ENCODE measurements around the gene RACK1. TPM values are rescaled to one million over a fixed set of nuclear protein-coding genes. Genes with fewer than 3 reads are reported as not detected.
"Not testable (repeated sequence)": the region's sequence is repeated elsewhere in the genome, so short reads cannot be mapped to it uniquely, and the experiment has no call there.

Gene RACK1
- polyA plus RNA-seq (2013, experiment 1 of 2), result 3,697 TPM
- 3,656 TPM for polyA plus RNA-seq (2013, experiment 2 of 2)

DNA sequence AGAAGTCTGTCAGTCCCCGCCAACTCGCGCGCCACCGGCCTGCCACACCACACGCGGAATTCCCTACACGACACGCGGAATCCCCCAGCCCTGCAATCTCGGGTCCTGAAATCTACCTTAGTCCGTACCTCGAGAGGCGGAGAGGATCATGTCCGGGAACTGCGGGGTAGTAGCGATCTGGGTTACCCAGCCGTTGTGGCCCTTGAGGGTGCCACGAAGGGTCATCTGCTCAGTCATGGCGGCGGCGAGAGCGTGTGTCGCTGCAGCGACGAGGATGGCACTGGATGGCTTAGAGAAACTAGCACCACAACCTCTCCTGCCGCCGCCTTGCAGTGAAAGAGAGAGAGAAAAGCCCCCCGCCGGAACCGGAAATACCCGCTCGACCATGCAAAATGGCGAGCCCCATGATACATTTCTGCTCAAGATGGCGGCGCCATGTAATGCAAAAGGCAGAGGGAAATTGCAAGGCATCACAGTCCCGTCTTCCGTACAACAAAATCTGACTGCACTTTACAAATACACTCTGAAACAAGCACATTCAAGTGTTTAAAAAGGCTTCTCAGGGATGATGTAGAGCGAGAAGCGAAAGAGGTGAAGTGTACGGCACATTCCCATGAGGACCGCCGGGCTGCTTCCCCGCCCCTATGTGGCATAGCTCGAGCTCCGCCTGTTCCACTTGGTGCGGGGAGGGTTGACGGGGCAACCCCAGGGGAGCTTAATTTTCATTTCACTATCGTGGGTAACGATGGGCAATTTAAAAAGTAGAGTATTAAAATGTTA is at the start of gene RACK1:
Gene RACK1, minus strand, starts transcription at position 343 of the 780 bp plus-strand sequence. Its CDS starts 106 bp downstream, at position 237.
- peaks cover 7% of the 10 kb centered on the region for H3K79me1 ChIP-seq (ENCODE audit: low read depth, low read length)
- H3K4me2 ChIP-seq (ENCODE audit: insufficient read depth, low read length, poor library complexity, severe bottlenecking), result peak within 1 kb of the TSS; percentile 77
- H4K91ac ChIP-seq (ENCODE audit: low read depth, low read length, poor library complexity), result peak within 1 kb of the TSS; percentile 41
- peak within 1 kb of the TSS; percentile 86 for H2AFZ ChIP-seq (ENCODE audit: low read length)
- H2AK5ac ChIP-seq (ENCODE audit: low read depth, low read length), result peak within 1 kb of the TSS; percentile 95
- WGBS, 2 donors (ENCODE audit: extremely low coverage in 2 of 2, insufficient read length in 2 of 2, insufficient replicate concordance in 1 of 2), result no CpG with 5 or more reads among the region's 50 CpGs
- peak within 1 kb of the TSS; percentile 98 for H3K14ac ChIP-seq (ENCODE audit: low read length)
- peak within 1 kb of the TSS; percentile 97 for H4K8ac ChIP-seq (ENCODE audit: low read depth, low read length)
- H3K18ac ChIP-seq (ENCODE audit: low read length), result peak within 1 kb of the TSS; percentile 98
- peak within 1 kb of the TSS; percentile 91 for H3K4ac ChIP-seq (ENCODE audit: low read length)
- H3K9me3 ChIP-seq (replicated peaks in 1 of 2; ENCODE audit: control insufficient read depth in 2 of 2, insufficient read depth in 1 of 2, low read depth in 1 of 2, low read length in 2 of 2), result no peaks in the 10 kb centered on the region
- H3K27ac ChIP-seq (replicated peaks; ENCODE audit: low read length), result peak within 1 kb of the TSS; percentile 99
- H3K4me1 ChIP-seq (ENCODE audit: control insufficient read depth in 2 of 2, insufficient read depth in 1 of 2, low read depth in 1 of 2, low read length in 2 of 2), result peaks cover 19 to 22% of the 10 kb centered on the region in 2 donors
- H2BK12ac ChIP-seq (ENCODE audit: low read length), result no peak within 1 kb of the TSS
- no peak within 1 kb of the TSS for H2BK15ac ChIP-seq (ENCODE audit: low read length)
- H3K23ac ChIP-seq (ENCODE audit: low read depth, low read length, poor library complexity), result peak within 1 kb of the TSS; percentile 90
- H2BK120ac ChIP-seq (ENCODE audit: low read depth, low read length), result peak within 1 kb of the TSS; percentile 56
- H2BK5ac ChIP-seq (ENCODE audit: low read length), result peak within 1 kb of the TSS; percentile 98
- DNase-seq (ENCODE audit: low spot score), result peak; percentile 89
- H3K27me3 ChIP-seq (ENCODE audit: control insufficient read depth in 3 of 3, insufficient read depth in 3 of 3, low read depth in 1 of 3, low read length in 3 of 3), result no peaks in the 10 kb centered on the region
- peak within 1 kb of the TSS; percentile 96 for H3K9ac ChIP-seq (ENCODE audit: low read depth, low read length, poor library complexity)
- H3K36me3 ChIP-seq (replicated peaks in 1 of 2; ENCODE audit: control insufficient read depth in 2 of 2, insufficient read depth in 2 of 2, low read length in 2 of 2), result peaks cover 30 to 53% of the 10 kb centered on the region in 2 donors
- H3K4me3 ChIP-seq (ENCODE audit: low read length in 2 of 2), result peak within 1 kb of the TSS; percentile 96 to 98

DNA sequence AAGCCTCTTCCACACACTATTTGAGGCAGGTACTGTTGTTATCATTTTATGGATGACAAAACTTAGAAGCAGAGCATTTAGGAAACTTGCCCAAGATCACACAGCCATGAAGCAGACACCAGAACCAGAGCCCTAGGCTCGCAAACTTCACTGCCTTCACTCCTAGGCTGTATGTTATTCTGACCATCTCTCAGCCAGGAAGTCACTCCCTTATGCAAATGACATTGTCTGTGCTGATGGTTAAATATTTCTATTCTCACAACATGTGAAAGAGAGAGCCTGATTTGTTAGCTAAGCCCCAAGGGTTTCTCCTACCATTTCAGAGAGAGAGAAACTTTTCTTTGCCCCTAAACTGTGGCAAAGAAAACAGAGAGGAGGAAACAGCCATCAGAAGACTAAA is 43.6 kb upstream of the RACK1 start:
- H3K27ac ChIP-seq (replicated peaks; ENCODE audit: low read length); H2AK5ac ChIP-seq (ENCODE audit: low read depth, low read length); H2BK5ac ChIP-seq (ENCODE audit: low read length); H3K23ac ChIP-seq (ENCODE audit: low read depth, low read length, poor library complexity); H3K4ac ChIP-seq (ENCODE audit: low read length); H4K8ac ChIP-seq (ENCODE audit: low read depth, low read length); H2BK12ac ChIP-seq (ENCODE audit: low read length); H3K4me1 ChIP-seq (ENCODE audit: control insufficient read depth in 2 of 2, insufficient read depth in 1 of 2, low read depth in 1 of 2, low read length in 2 of 2); H3K4me2 ChIP-seq (ENCODE audit: insufficient read depth, low read length, poor library complexity, severe bottlenecking); H4K91ac ChIP-seq (ENCODE audit: low read depth, low read length, poor library complexity); H3K27me3 ChIP-seq (ENCODE audit: control insufficient read depth in 3 of 3, insufficient read depth in 3 of 3, low read depth in 1 of 3, low read length in 3 of 3); H2BK15ac ChIP-seq (ENCODE audit: low read length); H3K14ac ChIP-seq (ENCODE audit: low read length); H2BK120ac ChIP-seq (ENCODE audit: low read depth, low read length); H3K9me3 ChIP-seq (replicated peaks in 1 of 2; ENCODE audit: control insufficient read depth in 2 of 2, insufficient read depth in 1 of 2, low read depth in 1 of 2, low read length in 2 of 2); H3K9ac ChIP-seq (ENCODE audit: low read depth, low read length, poor library complexity); H3K4me3 ChIP-seq (ENCODE audit: low read length in 2 of 2); H2AFZ ChIP-seq (ENCODE audit: low read length); DNase-seq (ENCODE audit: low spot score); H3K18ac ChIP-seq (ENCODE audit: low read length): not testable (repeated sequence)
- WGBS, 2 donors (ENCODE audit: extremely low coverage in 2 of 2, insufficient read length in 2 of 2, insufficient replicate concordance in 1 of 2), result no CpG with 5 or more reads among the region's 1 CpG
- Histone ChIP-seq H3K36me3 (replicated peaks in 1 of 2; ENCODE audit: control insufficient read depth in 2 of 2, insufficient read depth in 2 of 2, low read length in 2 of 2) (peaks cover 12 to 63% of the 10 kb centered on the region in 2 donors), H3K79me1 (ENCODE audit: low read depth, low read length) (peaks cover 11% of the 10 kb centered on the region)

DNA sequence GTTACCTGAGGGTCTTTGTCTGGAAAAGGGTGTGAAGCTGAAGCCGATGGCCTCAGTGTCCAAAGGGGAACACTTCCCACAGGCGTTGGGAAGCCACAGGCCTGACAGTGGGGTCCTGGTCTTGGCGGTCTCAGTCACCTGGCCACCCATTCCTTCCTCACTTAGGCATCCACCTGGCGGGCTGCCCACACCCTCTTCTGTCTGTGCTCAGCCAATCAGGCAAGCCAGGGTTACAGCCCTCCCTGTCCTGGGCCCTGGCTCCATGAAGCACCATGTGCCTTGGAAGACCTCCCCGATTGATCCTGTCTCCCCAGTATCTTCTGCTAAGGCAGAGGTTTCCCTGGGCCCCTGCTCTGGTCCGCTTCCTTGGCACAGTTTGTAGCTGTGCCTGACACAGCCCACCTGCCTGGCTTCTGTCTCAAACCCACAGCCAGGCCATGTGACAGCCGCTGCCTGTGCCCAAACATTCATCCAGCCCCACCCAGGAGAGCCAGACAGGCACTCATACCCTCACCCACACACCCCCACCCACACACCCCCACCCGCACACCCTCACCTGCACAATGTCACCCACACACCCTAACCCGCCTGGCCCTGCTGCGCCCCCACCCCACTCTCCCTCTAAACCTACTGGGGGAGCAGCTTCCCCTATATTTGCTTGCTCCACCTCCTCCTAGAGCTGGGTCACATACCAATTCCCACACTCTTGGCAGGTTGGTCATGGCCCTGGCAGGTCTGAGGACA is 42.4 kb upstream of the RACK1 start:
- not testable (repeated sequence) for DNase-seq (ENCODE audit: low spot score)

More for the DNA sequence above, 42.4 kb upstream of the RACK1 start:
- H3K9me3 ChIP-seq (replicated peaks in 1 of 2; ENCODE audit: control insufficient read depth in 2 of 2, insufficient read depth in 1 of 2, low read depth in 1 of 2, low read length in 2 of 2); H2BK15ac ChIP-seq (ENCODE audit: low read length); H3K4me3 ChIP-seq (ENCODE audit: low read length in 2 of 2); H3K4me1 ChIP-seq (ENCODE audit: control insufficient read depth in 2 of 2, insufficient read depth in 1 of 2, low read depth in 1 of 2, low read length in 2 of 2); H3K18ac ChIP-seq (ENCODE audit: low read length); H2AK5ac ChIP-seq (ENCODE audit: low read depth, low read length); H2AFZ ChIP-seq (ENCODE audit: low read length); H2BK12ac ChIP-seq (ENCODE audit: low read length); H4K91ac ChIP-seq (ENCODE audit: low read depth, low read length, poor library complexity); H2BK120ac ChIP-seq (ENCODE audit: low read depth, low read length); H4K8ac ChIP-seq (ENCODE audit: low read depth, low read length); H3K27me3 ChIP-seq (ENCODE audit: control insufficient read depth in 3 of 3, insufficient read depth in 3 of 3, low read depth in 1 of 3, low read length in 3 of 3); H3K9ac ChIP-seq (ENCODE audit: low read depth, low read length, poor library complexity); H3K27ac ChIP-seq (replicated peaks; ENCODE audit: low read length); H3K23ac ChIP-seq (ENCODE audit: low read depth, low read length, poor library complexity); H3K4ac ChIP-seq (ENCODE audit: low read length); H2BK5ac ChIP-seq (ENCODE audit: low read length); H3K4me2 ChIP-seq (ENCODE audit: insufficient read depth, low read length, poor library complexity, severe bottlenecking); H3K14ac ChIP-seq (ENCODE audit: low read length): not testable (repeated sequence)
- peaks cover 12 to 61% of the 10 kb centered on the region in 2 donors for H3K36me3 ChIP-seq (replicated peaks in 1 of 2; ENCODE audit: control insufficient read depth in 2 of 2, insufficient read depth in 2 of 2, low read length in 2 of 2)
- H3K79me1 ChIP-seq (ENCODE audit: low read depth, low read length), result peaks cover 18% of the 10 kb centered on the region
- no CpG with 5 or more reads among the region's 10 CpGs for WGBS, 2 donors (ENCODE audit: extremely low coverage in 2 of 2, insufficient read length in 2 of 2, insufficient replicate concordance in 1 of 2)

Data from neuronal stem cell (in vitro differentiated cells).